HCT116 (cell line): Measurements from ENCODE around the gene PSMD12. TPM values are rescaled to one million over a fixed set of nuclear protein-coding genes. Genes with fewer than 3 reads are reported as not detected.

ENCODE experiments used
- ATAC-seq: fragments of 200-7000 bp; cut with Tn5 transposase; 2 replicates; pipeline ENCODE4 v1.9.1; 2020; ENCODE audit warnings: mild to moderate bottlenecking, moderate library complexity
- BruUV-seq: library from RNA; stranded (reverse); fragments of 400-500 nt; replicated peaks from 2 replicates; lab custom pipeline; 2021; lab: Mats Ljungman, UMichigan
- CTCF ChIA-PET: fragments of 300-600 bp; sonication (Branson Sonifier 250); formaldehyde crosslinking; loops from one replicate; lab custom pipeline; 2021; ENCODE audit warnings: antibody characterized with exemption; lab: Charles Lee
- POLR2A ChIA-PET: fragments of 300-600, 350-600 bp; sonication (Branson Sonifier 250); formaldehyde crosslinking; loops from one replicate; lab custom pipeline; 2021; ENCODE audit warnings: antibody characterized with exemption; lab: Charles Lee
- RAD21 ChIA-PET, 2 experiments: fragments of 300-600 bp; sonication (Branson Sonifier 250); formaldehyde crosslinking; loops; one replicate each; lab custom pipeline; 2023; ENCODE audit warnings: low total read pairs in 2 of 2; ENCODE audit not compliant: uncharacterized antibody in 2 of 2, unreplicated experiment in 2 of 2, low non-redundant PET in 1 of 2; lab: Charles Lee
- DNase-seq: peaks from one replicate; pipeline ENCODE4 v3.0.0-alpha.2; 2010; ENCODE audit warnings: low read depth, low spot score
- H2AFZ ChIP-seq: fragments of 200-600 bp; shearing (Covaris generic), sonication (generic); 2 replicates; pipeline ENCODE4 v1.6.1; 2017; ENCODE audit warnings: low read depth, mixed run types, mixed read lengths, antibody characterized with exemption, low read length; ENCODE audit not compliant: poor library complexity, severe bottlenecking
- H3K27ac ChIP-seq: 2 replicates; pipeline ENCODE4 v1.5.1; 2012; ENCODE audit warnings: low read depth, low read length
- H3K27me3 ChIP-seq: fragments of 200-600 bp; sonication (generic); 2 replicates; pipeline ENCODE4 v1.6.1; 2016; ENCODE audit warnings: mixed run types, low read length, mixed read lengths; ENCODE audit not compliant: insufficient read depth
- H3K36me3 ChIP-seq, 2 experiments: fragments of 200-500 bp in 1 of 2; fragments of 200-600 bp in 1 of 2; sonication (Bioruptor generic) in 1 of 2; sonication (generic) in 1 of 2; 2 replicates each; pipeline versions ENCODE4 v1.5.1 to v1.6.1; 2014 to 2016; ENCODE audit warnings: low read length in 2 of 2, inconsistent platforms in 1 of 2, mixed read lengths in 1 of 2, mixed run types in 1 of 2; ENCODE audit not compliant: insufficient read depth in 2 of 2, control insufficient read depth in 1 of 2
- H3K4me1 ChIP-seq, 2 experiments: fragments of 200-600 bp in 1 of 2; sonication (generic) in 1 of 2; 2 replicates each; pipeline versions ENCODE4 v1.5.1 to v1.6.1; 2012 to 2017; ENCODE audit warnings: low read length in 2 of 2, inconsistent platforms in 1 of 2, mild to moderate bottlenecking in 1 of 2, mixed read lengths in 1 of 2, mixed run types in 1 of 2, moderate library complexity in 1 of 2; ENCODE audit not compliant: insufficient read depth in 2 of 2, control insufficient read depth in 1 of 2
- H3K4me2 ChIP-seq: fragments of 200-600 bp; sonication (generic); 2 replicates; pipeline ENCODE4 v1.6.1; 2017; ENCODE audit warnings: mixed run types, low read length, mixed read lengths
- H3K4me3 ChIP-seq, 2 experiments: fragments of 200-600 bp in 1 of 2; sonication (generic) in 1 of 2; replicated peaks in 1 of 2; 2 replicates each; pipeline ENCODE4 v1.5.1; 2011 to 2016; ENCODE audit warnings: low read length in 2 of 2, control low read depth in 1 of 2, low read depth in 1 of 2, mild to moderate bottlenecking in 1 of 2, mixed read lengths in 1 of 2, mixed run types in 1 of 2
- H3K79me2 ChIP-seq: fragments of 200-600 bp; sonication (generic); 2 replicates; pipeline ENCODE4 v1.6.1; 2017; ENCODE audit warnings: mild to moderate bottlenecking, mixed run types, low read length, moderate library complexity, mixed read lengths; ENCODE audit not compliant: insufficient read depth
- H3K9ac ChIP-seq: fragments of 200-600 bp; sonication (generic); 2 replicates; pipeline ENCODE4 v1.6.1; 2016; ENCODE audit warnings: low read length, mixed read lengths
- H3K9me2 ChIP-seq: fragments of 200-600 bp; sonication (generic), shearing (Covaris generic); 2 replicates; pipeline ENCODE4 v1.6.1; 2017; ENCODE audit warnings: mixed run types, mild to moderate bottlenecking, moderate library complexity; ENCODE audit not compliant: insufficient read depth
- H3K9me3 ChIP-seq, 2 experiments: fragments of 200-500 bp in 1 of 2; fragments of 200-600 bp in 1 of 2; sonication (Bioruptor generic) in 1 of 2; sonication (generic) in 1 of 2; 2 replicates each; pipeline ENCODE4 v1.6.1; 2014 to 2017; ENCODE audit warnings: low read length in 2 of 2, mixed read lengths in 2 of 2, inconsistent platforms in 1 of 2, low read depth in 1 of 2, mild to moderate bottlenecking in 1 of 2, mixed run types in 1 of 2, moderate library complexity in 1 of 2; ENCODE audit not compliant: control insufficient read depth in 1 of 2, insufficient read depth in 1 of 2
- H4K20me1 ChIP-seq: fragments of 200-600 bp; sonication (generic), shearing (Covaris generic); 2 replicates; pipeline ENCODE4 v1.6.1; 2017; ENCODE audit warnings: mixed run types, mild to moderate bottlenecking, moderate library complexity; ENCODE audit not compliant: insufficient read depth
- EZH2 ChIP-seq: fragments of 200-600 bp; sonication (generic); IDR thresholded peaks from 2 replicates; pipeline ENCODE4 v1.6.1; 2017; ENCODE audit warnings: antibody characterized with exemption, mixed run types
- FOSL1 ChIP-seq: IDR thresholded peaks from 2 replicates; pipeline ENCODE4 v1.6.1; 2012; ENCODE audit warnings: low read depth
- JUND ChIP-seq: IDR thresholded peaks from 2 replicates; pipeline ENCODE4 v1.6.1; 2012
- RAD21 ChIP-seq: IDR thresholded peaks from 2 replicates; pipeline ENCODE4 v1.6.1; 2012; ENCODE audit warnings: low read depth, mild to moderate bottlenecking
- ZNF274 ChIP-seq: fragments of 200-500 bp; sonication (Bioruptor generic); IDR thresholded peaks from 2 replicates; pipeline ENCODE4 v1.6.1; 2014; ENCODE audit warnings: mild to moderate bottlenecking, low read depth, low read length, inconsistent platforms
- intact Hi-C: fragments of 100-400 bp; cut with micrococcal nuclease; formaldehyde crosslinking; loops from 2 replicates; pipeline ENCODE4 v1.10.0; 2022
- total RNA-seq: library from RNA; stranded (reverse); gene quantifications from one replicate; pipeline ENCODE4 v1.2.1, GENCODE V29; 2021; ENCODE audit not compliant: unreplicated experiment
- TF ChIP-seq, protein P1 (sequence below): IDR thresholded peaks from 2 replicates; pipeline ENCODE4 v1.6.1; 2012; ENCODE audit warnings: low read depth
- TF ChIP-seq, protein P2 (sequence below), 3 experiments: fragments of 200-600 bp in 1 of 3; sonication (generic) in 1 of 3; IDR thresholded peaks in 2 of 3; conservative IDR thresholded peaks in 1 of 3; 2 replicates each; pipeline ENCODE4 v1.5.1; 2012 to 2017; ENCODE audit warnings: low read depth in 2 of 3, low read length in 2 of 3, antibody characterized with exemption in 1 of 3, borderline replicate concordance in 1 of 3, control low read depth in 1 of 3, mild to moderate bottlenecking in 1 of 3, mixed read lengths in 1 of 3, mixed run types in 1 of 3, moderate library complexity in 1 of 3; ENCODE audit not compliant: insufficient read depth in 1 of 3

Gene PSMD12
- total RNA-seq, 1 experiment from 2014 or later: 115 TPM

- TF ChIP-seq, protein P1, sequence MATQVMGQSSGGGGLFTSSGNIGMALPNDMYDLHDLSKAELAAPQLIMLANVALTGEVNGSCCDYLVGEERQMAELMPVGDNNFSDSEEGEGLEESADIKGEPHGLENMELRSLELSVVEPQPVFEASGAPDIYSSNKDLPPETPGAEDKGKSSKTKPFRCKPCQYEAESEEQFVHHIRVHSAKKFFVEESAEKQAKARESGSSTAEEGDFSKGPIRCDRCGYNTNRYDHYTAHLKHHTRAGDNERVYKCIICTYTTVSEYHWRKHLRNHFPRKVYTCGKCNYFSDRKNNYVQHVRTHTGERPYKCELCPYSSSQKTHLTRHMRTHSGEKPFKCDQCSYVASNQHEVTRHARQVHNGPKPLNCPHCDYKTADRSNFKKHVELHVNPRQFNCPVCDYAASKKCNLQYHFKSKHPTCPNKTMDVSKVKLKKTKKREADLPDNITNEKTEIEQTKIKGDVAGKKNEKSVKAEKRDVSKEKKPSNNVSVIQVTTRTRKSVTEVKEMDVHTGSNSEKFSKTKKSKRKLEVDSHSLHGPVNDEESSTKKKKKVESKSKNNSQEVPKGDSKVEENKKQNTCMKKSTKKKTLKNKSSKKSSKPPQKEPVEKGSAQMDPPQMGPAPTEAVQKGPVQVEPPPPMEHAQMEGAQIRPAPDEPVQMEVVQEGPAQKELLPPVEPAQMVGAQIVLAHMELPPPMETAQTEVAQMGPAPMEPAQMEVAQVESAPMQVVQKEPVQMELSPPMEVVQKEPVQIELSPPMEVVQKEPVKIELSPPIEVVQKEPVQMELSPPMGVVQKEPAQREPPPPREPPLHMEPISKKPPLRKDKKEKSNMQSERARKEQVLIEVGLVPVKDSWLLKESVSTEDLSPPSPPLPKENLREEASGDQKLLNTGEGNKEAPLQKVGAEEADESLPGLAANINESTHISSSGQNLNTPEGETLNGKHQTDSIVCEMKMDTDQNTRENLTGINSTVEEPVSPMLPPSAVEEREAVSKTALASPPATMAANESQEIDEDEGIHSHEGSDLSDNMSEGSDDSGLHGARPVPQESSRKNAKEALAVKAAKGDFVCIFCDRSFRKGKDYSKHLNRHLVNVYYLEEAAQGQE: no peak
- TF ChIP-seq ZNF274 (no peak), JUND (no peak)
Observed at GRCh38 chr17:67293251-67294203, 72.8 kb downstream of the PSMD12 start (continued).

DNA sequence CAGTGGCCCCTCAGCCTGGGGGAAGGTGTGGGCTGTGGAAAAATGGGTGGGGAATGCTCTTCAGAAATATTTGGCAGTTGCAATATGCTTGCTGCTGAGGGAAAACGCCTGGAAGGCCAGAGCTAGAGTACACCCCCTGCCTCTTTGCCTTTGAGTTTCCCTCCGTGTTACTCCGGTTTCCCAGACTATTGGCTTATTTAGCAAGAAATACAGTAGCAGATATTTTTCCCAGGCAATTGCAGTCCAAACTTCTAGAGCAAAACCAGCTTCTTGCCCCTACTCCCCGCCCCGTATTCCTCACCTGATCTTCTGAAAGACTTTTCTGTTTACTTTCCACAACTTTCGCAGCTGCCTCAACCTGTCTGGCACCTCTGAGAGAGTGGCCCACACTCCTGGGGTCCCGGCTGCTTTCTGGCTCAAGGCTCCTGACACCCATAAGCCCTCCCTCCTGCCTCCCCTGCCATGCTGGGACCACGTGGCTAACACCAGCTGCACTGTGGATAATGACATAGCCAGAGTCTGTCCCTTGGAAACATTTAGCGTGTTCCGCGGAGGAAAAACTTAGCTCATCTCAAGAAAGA, 75.6 kb downstream of the PSMD12 start:
- intact Hi-C loops: no loop called here
- H3K9ac ChIP-seq: no peak overlapping the region
- H3K4me3 ChIP-seq: no peak overlapping the region

More for the DNA sequence above, 75.6 kb downstream of the PSMD12 start:
- Histone ChIP-seq H3K9me3 (no peaks in the 10 kb centered on the region), H3K79me2 (no peaks in the 10 kb centered on the region), H3K9me2 (no peaks in the 10 kb centered on the region), H2AFZ (no peak overlapping the region), H3K4me1 (peaks cover 0 to 17% of the 10 kb centered on the region in 2 experiments; a peak in 3 of 4 replicates), H4K20me1 (no peaks in the 10 kb centered on the region), H3K4me2 (no peak overlapping the region), H3K27me3 (no peaks in the 10 kb centered on the region), H3K27ac (no peak overlapping the region), H3K36me3 (no peaks in the 10 kb centered on the region)
- ATAC-seq: no peak
- DNase-seq: no peak
- TF ChIP-seq, protein P2, sequence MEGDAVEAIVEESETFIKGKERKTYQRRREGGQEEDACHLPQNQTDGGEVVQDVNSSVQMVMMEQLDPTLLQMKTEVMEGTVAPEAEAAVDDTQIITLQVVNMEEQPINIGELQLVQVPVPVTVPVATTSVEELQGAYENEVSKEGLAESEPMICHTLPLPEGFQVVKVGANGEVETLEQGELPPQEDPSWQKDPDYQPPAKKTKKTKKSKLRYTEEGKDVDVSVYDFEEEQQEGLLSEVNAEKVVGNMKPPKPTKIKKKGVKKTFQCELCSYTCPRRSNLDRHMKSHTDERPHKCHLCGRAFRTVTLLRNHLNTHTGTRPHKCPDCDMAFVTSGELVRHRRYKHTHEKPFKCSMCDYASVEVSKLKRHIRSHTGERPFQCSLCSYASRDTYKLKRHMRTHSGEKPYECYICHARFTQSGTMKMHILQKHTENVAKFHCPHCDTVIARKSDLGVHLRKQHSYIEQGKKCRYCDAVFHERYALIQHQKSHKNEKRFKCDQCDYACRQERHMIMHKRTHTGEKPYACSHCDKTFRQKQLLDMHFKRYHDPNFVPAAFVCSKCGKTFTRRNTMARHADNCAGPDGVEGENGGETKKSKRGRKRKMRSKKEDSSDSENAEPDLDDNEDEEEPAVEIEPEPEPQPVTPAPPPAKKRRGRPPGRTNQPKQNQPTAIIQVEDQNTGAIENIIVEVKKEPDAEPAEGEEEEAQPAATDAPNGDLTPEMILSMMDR (IDR thresholded peaks at IDR 0.05 in 2 of 3, conservative IDR thresholded peaks at IDR 0.05 in 1 of 3; ENCODE audit: borderline replicate concordance in 1 of 3, insufficient read depth in 1 of 3, low read depth in 2 of 3, low read length in 2 of 3): no peak
- TF ChIP-seq JUND (no peak), FOSL1 (no peak), RAD21 (no peak), EZH2 (no peak)
- RAD21 ChIA-PET: no interaction called here
- CTCF ChIA-PET: interaction anchor here (0.7 kb wide), 1 partner anchor 79 kb away, joined by 4 read pairs; no protein-coding TSS in a partner anchor
- BruUV-seq: no TSS peak
- POLR2A ChIA-PET: no interaction called here
